Activated T-cell treated with anti-CD3 and anti-CD28 coated beads, Interleukin-2, amount 50 U/mL, for 72 hours (primary cell): ENCODE measurements around the gene NFATC2. TPM values are rescaled to one million over a fixed set of nuclear protein-coding genes. Genes with fewer than 3 reads are reported as not detected.

Experiments
- ATAC-seq, 2 donors: fragments of 150-1000 bp; cut with Tn5 transposase; replicated peaks in 1 of 2; 2 replicates each; pipeline ENCODE4 v1.10.0; 2021; ENCODE audit warnings: moderate library complexity in 2 of 2, mild to moderate bottlenecking in 1 of 2
- DNase-seq, 2 donors: peaks; one replicate each; pipeline ENCODE4 v3.0.0; 2021 to 2022; ENCODE audit warnings: mixed read lengths in 1 of 2
- H3K27ac Mint-ChIP-seq: one replicate; pipeline ENCODE4 v1.8.0; 2022; ENCODE audit warnings: mild to moderate bottlenecking, moderate library complexity, mixed read lengths
- H3K27me3 Mint-ChIP-seq: one replicate; pipeline ENCODE4 v1.8.0; 2022; ENCODE audit warnings: low read depth, mixed read lengths
- H3K36me3 Mint-ChIP-seq, 2 donors: one replicate each; pipeline ENCODE4 v1.8.0; 2022; ENCODE audit warnings: mixed read lengths in 2 of 2, mild to moderate bottlenecking in 1 of 2; ENCODE audit not compliant: insufficient read depth in 2 of 2
- H3K4me1 Mint-ChIP-seq: one replicate; pipeline ENCODE4 v1.8.0; 2022; ENCODE audit warnings: low read depth, mixed read lengths
- H3K4me3 Mint-ChIP-seq, 2 donors: one replicate each; pipeline ENCODE4 v1.8.0; 2022; ENCODE audit warnings: mild to moderate bottlenecking in 2 of 2, mixed read lengths in 2 of 2, moderate library complexity in 2 of 2
- H3K9me3 Mint-ChIP-seq, 2 donors: one replicate each; pipeline ENCODE4 v1.8.0; 2022; ENCODE audit warnings: mixed read lengths in 2 of 2
- total RNA-seq, 2 donors: library from RNA; stranded (reverse); gene quantifications; one replicate each; pipeline ENCODE4 v1.2.3, GENCODE V29; 2022

NFATC2 gene
- total RNA-seq, 2 donors from 2014 or later: 29.4 to 39.9 TPM

DNA sequence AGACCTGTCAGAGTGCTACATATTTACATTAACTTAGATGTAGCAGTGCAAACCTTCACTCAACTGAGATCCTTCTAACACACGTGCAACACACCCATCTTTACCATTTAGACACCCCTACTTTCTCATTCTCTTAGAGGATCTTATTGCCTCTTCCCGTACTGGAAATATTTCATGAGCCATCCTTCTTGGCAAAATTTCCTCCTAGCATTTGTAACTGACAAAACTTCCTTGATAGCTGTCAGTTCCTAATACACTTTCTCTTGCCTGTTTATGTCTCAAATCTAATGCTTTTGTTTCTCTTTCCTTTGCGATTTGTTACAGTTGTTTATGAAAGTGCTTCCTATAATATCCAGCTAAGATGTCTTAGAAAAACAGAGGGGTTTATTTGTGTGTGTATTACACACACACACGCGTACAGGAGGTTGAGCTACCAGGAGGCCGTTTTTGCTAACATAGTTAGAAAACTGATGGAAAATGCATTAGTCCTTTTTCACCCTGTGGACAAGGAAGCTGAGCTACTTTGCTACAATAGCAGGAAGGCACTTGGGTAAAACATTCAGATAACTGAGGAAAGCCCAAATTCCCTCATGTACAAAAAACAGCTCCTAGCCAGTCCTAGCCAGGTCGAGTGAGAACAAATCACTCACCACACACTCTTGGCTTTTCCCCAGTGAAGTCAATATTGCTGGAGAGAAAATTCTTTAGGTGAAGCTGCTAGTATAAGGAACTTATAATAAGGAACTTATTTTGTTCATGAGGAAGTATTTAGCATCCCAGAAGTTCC lies 153.6 kb downstream of the NFATC2 start:
- Mint-ChIP-seq H3K4me1 (peaks cover 79% of the 10 kb centered on the region), H3K36me3 (peaks cover 9 to 28% of the 10 kb centered on the region in 2 donors), H3K9me3 (no peaks in the 10 kb centered on the region), H3K27ac (peak overlapping the region; percentile 91), H3K27me3 (no peaks in the 10 kb centered on the region), H3K4me3 (peak overlapping the region; percentile 3 to 32)
- no peak for DNase-seq
- peak in 1 of 2 donors; percentile 25 for ATAC-seq

DNA sequence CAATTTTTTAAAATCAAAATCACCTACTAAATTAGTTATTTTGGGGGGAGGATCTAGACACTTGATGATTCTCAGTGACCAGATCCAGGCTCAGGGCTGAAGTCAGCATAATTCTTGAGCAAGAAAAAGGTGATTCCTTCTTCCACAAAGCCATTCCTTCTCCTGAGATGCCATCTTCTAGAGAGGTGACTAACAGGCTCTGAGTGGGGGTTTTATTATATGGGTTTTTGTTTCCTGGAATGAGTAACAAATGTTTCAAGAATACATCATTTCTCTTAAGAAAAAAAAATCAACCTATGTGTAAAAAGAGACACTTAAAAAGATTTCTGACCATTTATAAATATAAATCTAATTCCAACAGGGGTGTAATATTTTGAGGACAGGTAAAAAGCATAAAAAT lies 154.3 kb downstream of the NFATC2 start:
- peak; percentile 46 to 59 for ATAC-seq
- Mint-ChIP-seq H3K27me3 (no peaks in the 10 kb centered on the region), H3K4me1 (peaks cover 85% of the 10 kb centered on the region), H3K9me3 (no peaks in the 10 kb centered on the region), H3K4me3 (peak overlapping the region; percentile 40 to 68), H3K36me3 (peaks cover 9 to 28% of the 10 kb centered on the region in 2 donors), H3K27ac (peak overlapping the region; percentile 91)
- DNase-seq: no peak

DNA sequence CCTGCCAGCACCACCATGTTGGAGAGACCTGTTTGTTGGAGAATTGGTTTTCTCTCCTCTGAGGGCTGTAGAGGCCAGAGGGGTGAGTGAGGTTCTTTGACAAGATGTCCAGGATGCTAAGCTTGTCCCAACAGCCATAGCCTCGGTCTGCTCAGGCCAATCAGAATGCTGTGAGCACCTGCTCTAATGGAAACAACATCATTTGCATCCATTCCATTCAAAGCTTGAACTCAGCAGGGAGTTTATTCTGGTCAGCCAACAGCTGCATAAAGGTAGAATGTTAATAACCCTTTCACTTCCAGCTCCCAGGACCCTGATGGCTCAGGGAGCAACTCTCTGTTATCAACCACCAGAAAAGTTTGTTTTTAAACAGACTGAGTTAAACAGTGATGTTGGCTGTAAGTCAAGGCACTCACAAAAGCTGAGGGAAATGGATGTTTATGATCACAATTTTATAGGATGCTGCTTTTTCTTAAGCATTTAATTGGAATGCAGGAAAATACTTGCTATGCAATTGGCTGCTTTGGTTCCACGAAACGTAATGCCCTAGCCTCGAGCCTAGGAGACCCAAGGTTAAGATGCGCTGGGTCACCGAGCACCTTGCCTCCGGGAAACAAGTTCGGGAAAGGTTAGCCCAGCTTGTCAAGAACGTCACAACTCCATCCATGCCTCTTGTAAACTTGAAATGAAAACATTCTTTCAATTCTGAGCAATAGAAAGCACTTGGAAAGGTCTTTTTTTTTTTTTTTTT lies 155.2 kb downstream of the NFATC2 start:
- no peak for ATAC-seq

GRCh38 chr20:51386586-51386985 lies 155.9 kb downstream of the NFATC2 start:
- Mint-ChIP-seq H3K4me3 (peak overlapping the region in 1 of 2 donors; percentile 45), H3K4me1 (peaks cover 77% of the 10 kb centered on the region), H3K9me3 (no peaks in the 10 kb centered on the region), H3K27ac (no peak overlapping the region), H3K27me3 (no peaks in the 10 kb centered on the region), H3K36me3 (peaks cover 5 to 23% of the 10 kb centered on the region in 2 donors)
- DNase-seq: peak; percentile 66 to 79
- peak; percentile 85 to 89 for ATAC-seq

More for the DNA sequence above, 155.2 kb downstream of the NFATC2 start:
- Mint-ChIP-seq H3K9me3 (no peaks in the 10 kb centered on the region), H3K36me3 (peaks cover 6 to 23% of the 10 kb centered on the region in 2 donors), H3K27ac (no peak overlapping the region), H3K4me1 (peaks cover 78% of the 10 kb centered on the region), H3K27me3 (no peaks in the 10 kb centered on the region), H3K4me3 (no peak overlapping the region)
- no peak for DNase-seq

DNA sequence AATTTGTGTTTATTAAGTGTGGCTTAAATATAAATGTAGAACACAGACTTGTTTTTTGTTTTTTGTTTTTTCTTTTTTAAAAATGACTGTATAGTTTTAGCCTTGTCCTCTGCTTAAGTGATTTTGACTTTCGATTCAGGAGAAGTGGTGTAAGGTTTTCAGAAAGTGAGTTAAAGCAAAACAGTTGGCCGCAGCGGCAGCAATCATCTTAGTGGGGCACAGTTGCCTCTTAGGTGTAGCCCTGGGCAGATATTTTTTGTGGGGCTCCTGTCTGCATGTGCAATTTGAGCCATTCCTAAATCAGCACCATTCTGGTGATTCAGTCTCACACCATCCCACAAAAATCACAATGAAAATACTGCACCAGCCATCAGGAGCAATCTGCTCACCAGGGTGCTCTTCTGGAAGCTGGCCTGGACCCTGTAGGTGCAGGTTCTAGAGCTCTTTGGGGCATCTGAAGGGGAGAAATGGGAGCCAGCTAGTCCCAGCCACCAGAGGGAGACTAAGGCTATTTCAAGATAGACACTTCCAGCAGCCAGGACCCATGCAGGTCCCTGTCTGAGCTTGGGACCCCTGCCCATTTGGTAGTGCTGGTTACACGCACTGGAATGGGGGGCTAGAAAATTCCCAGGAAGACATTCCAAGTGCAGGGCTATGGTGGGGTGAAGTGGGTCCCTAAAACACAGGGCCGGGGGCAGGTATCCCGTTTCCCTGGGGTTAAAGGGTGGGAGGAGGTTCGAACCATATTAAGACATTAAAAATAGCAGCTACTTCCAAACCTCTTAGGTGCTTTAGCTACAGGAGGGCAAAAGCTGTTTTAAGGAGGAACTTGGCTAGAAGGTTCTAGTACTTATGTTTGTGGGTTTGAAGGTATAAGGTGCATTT lies 156.6 kb downstream of the NFATC2 start:
- Mint-ChIP-seq H3K9me3 (no peaks in the 10 kb centered on the region), H3K4me1 (peaks cover 76% of the 10 kb centered on the region), H3K36me3 (peaks cover 5 to 18% of the 10 kb centered on the region in 2 donors), H3K4me3 (peak overlapping the region; percentile 37 to 52), H3K27me3 (no peaks in the 10 kb centered on the region), H3K27ac (peak overlapping the region; percentile 24)
- peak in 1 of 2 donors; percentile 16 for ATAC-seq
- DNase-seq: peak in 1 of 2 donors; percentile 24

GRCh38 chr20:51384875-51385274 lies 157.6 kb downstream of the NFATC2 start:
- H3K9me3 Mint-ChIP-seq: no peaks in the 10 kb centered on the region
- ATAC-seq: peak; percentile 54 to 62
- peak in 1 of 2 donors; percentile 11 for DNase-seq
- peaks cover 5 to 16% of the 10 kb centered on the region in 2 donors for H3K36me3 Mint-ChIP-seq
- peaks cover 66% of the 10 kb centered on the region for H3K4me1 Mint-ChIP-seq
- H3K27ac Mint-ChIP-seq: peak overlapping the region; percentile 24
- peak overlapping the region; percentile 26 to 52 for H3K4me3 Mint-ChIP-seq
- H3K27me3 Mint-ChIP-seq: no peaks in the 10 kb centered on the region

- Mint-ChIP-seq H3K4me1 (peaks cover 57% of the 10 kb centered on the region), H3K9me3 (no peaks in the 10 kb centered on the region), H3K4me3 (no peak overlapping the region), H3K36me3 (peaks cover 5 to 12% of the 10 kb centered on the region in 2 donors), H3K27me3 (no peaks in the 10 kb centered on the region), H3K27ac (peak overlapping the region; percentile 2)
- DNase-seq (no peak), ATAC-seq (no peak)
Measured at GRCh38 chr20:51383891-51384510, 158.5 kb downstream of the NFATC2 start.

DNA sequence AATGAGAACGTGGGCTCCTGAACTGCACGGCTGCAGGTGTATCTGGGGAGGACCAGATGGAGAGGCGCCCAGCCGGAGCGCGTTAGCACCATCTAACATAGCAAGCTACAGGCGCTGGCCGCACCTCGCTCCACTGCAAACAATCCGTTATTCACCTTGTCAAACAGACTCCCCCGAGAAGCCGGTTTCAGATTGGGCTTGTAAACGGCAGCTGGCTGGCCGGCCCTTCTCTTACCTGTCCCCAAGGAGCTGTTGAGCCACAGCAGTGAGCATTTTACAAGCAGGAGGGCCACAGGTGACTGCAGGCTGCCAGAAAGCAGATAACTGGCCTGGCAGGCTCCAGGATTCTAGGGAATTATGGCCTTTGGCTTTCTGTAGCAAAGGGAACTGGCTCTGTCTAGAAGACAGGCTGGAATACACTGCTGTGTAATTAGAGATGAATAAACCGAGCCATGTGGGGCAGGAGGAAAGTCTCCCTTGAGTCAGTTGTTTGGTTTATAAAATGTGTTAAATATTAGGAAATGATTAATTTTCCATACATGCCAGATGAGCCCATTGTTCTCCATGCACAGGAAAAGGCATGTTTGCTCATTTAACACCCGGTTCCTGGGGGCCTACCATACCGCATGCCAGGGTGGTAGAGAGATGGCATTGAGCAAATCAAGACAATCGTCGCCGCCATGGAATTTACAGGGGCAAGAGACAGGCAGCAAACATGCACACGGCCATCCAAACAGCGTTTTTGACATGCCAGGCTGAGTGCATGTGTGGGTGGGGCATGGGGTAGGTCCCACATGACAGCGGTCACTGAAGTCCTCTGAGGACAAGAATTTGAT lies 159.3 kb downstream of the NFATC2 start:
- H3K27me3 Mint-ChIP-seq: no peaks in the 10 kb centered on the region
- peak overlapping the region; percentile 17 for H3K27ac Mint-ChIP-seq
- H3K9me3 Mint-ChIP-seq: no peaks in the 10 kb centered on the region
- no peak for DNase-seq
- no peak for ATAC-seq
- H3K4me1 Mint-ChIP-seq: peaks cover 52% of the 10 kb centered on the region
- peaks cover 0 to 8% of the 10 kb centered on the region in 2 donors for H3K36me3 Mint-ChIP-seq
- H3K4me3 Mint-ChIP-seq: no peak overlapping the region

DNA sequence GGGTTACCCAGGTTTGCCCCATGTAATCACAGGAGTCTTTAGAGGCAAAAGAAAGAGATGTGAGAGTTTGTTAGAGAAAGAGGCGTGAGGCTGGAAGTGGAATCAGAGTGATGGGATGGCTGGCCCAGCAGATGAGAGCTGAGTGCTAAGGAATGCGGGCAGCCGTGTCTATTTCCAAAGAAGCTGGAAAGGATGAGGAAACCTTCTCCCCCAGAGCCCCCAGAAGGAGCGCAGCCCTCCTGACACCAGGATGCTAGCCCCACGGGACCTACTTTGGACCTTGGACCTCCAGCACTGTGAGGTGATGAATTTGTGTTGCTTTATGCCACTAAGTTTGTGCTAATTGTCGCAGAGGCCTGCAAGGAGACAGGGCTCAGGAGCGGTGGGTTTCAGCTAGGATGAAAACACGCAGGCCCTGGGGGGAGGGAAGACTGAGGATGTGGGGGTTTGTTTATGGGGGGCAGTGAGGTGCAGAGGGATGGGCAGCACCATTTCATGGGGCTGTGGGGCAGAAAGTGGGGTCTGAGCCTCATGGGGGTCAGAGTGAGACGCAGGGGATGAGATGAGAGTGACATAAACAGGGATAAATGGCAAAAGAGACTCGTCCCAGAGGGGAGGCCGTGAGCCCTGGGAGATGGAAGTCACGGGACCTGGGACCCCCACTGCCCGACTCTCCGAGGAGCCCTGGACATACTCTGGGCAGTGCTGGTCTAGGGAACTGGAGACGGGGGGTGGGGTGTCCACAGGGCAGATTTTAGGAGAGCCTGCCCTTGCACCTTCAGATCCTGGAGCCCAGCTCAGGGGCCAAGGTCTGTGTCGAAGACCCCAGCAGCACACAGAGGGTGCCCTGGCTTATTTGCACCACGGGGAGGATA lies 160.2 kb downstream of the NFATC2 start:
- no peaks in the 10 kb centered on the region for H3K36me3 Mint-ChIP-seq
- H3K27me3 Mint-ChIP-seq: no peaks in the 10 kb centered on the region
- peaks cover 48% of the 10 kb centered on the region for H3K4me1 Mint-ChIP-seq
- DNase-seq: no peak
- no peaks in the 10 kb centered on the region for H3K9me3 Mint-ChIP-seq
- ATAC-seq: no peak
- peak overlapping the region; percentile 34 for H3K27ac Mint-ChIP-seq
- H3K4me3 Mint-ChIP-seq: no peak overlapping the region

DNA sequence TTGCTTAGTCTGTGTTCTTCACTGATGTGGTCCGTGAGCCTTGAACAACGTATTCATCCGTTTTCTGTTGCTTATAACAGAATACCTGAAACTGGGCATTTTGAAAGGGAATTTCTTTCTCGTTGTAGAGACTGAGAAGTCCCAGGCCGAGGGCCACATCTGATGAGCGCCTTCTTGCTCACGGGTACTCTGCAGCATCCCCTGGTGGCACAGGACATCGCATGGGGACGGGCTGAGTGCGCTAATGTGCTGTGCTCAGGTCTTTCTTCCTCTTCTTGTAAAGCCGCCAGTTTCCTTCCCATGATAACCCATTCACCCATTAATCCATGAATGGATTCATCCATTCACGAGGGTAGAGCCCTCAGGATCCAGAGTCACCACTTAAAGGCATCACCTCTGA lies 161.0 kb downstream of the NFATC2 start:
- Mint-ChIP-seq H3K27me3 (no peaks in the 10 kb centered on the region), H3K36me3 (no peaks in the 10 kb centered on the region), H3K9me3 (no peaks in the 10 kb centered on the region), H3K27ac (no peak overlapping the region), H3K4me1 (peaks cover 40% of the 10 kb centered on the region), H3K4me3 (no peak overlapping the region)
- ATAC-seq (no peak), DNase-seq (no peak)
